Stimulated activated CD4-positive, alpha-beta T cell treated with anti-CD3 and anti-CD28 coated beads, Interleukin-2, amount 100 ng/mL, for 24 hours (primary cell): ENCODE data around the gene ARFGAP1.

Source experiments
- DNase-seq, 2 donors: peaks; one replicate each; pipeline ENCODE4 v3.0.0-alpha.2; 2020

The ARFGAP1 gene

DNA sequence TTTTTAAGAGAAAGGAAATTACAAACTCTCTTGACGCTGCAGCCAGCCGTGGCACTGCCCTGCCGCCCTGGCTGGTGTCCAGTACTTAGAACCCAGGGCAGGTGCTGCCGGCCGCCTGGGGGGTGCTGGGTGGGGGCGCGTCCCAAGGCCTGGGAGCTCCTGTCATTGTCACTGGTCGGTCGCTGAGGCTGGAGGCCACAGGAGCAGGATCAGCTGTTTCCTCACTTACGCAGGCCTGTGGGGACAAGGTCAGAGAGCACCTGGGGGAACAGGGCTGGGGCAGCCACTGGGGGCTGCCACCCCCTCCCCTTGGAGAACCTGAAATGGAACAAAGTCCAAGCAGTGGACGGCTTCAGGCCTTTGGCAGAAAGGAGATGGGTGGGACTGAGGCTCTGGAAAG is 31.3 kb upstream of the ARFGAP1 start:
- no peak for DNase-seq

DNA sequence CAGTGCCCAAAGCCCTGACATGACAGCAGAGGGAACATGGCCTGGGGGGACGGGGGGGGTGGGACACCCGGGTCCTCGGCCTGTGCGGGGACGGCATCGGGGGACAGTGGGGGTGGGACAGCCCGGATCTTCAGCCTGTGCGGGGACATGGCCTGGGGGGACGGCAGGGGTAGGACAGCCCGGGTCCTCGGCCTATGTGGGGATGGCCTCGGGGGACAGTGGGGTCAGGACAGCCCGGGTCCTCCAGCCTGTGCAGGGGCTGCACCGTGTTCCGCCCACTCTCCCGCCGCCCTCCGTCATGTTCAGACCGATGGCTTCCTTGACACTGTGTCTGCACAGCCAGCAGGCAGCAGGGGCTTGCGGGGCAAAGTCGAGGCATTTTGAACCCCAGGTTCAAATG is 29.9 kb upstream of the ARFGAP1 start:
- DNase-seq: no peak

DNA sequence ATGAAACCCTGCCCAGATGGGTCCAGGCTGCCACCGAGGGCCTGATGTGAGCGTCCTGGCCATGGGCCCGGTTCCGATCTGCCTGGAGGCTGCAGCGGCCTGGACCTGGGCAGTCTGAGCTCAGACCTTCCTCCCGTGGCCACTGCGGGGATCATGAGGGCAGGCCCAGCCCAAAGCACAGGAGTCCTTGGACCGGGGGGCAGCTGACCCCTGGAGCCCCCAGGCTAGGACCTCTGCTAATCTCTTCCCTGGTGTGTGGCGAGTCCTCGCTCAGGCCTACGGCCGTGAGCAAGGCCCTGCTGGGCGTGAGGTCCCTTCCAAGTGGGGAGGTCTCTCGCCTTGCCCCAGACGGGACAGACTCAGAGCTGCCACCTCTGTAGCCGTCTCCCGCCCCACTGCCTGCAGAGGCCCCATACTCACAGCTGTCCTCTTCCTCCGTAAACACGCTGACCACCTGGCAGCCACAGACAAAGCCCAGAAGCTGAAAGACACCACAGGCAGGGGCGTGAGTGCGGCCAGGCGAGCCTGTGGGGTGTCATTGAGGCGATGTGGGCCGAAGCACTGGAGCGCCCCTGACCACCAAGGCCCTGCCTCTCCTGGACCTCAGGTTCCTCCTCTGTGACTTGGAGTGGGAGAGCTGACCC is 28.9 kb upstream of the ARFGAP1 start:
- DNase-seq: no peak

DNA sequence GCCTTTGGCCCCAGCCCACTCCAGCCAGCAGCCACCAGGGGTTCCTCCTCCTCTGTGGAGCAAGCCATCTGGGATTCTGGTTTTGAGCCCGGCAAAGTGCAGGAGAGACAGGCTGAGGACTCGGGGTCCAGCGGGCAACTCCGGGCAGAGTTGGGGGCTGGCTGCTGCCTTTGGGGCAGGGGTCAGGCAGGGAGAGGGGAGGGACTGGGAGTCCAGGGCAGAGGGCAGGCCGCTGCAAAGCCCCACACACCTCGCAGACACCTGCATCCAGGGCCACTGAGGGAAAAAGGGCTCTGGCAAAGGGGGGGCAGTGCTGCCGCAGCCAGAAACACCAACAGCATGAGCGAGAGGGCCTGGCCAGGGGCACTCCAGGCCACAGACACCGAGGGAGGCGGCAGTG is 28.1 kb upstream of the ARFGAP1 start:
- DNase-seq: no peak

DNA sequence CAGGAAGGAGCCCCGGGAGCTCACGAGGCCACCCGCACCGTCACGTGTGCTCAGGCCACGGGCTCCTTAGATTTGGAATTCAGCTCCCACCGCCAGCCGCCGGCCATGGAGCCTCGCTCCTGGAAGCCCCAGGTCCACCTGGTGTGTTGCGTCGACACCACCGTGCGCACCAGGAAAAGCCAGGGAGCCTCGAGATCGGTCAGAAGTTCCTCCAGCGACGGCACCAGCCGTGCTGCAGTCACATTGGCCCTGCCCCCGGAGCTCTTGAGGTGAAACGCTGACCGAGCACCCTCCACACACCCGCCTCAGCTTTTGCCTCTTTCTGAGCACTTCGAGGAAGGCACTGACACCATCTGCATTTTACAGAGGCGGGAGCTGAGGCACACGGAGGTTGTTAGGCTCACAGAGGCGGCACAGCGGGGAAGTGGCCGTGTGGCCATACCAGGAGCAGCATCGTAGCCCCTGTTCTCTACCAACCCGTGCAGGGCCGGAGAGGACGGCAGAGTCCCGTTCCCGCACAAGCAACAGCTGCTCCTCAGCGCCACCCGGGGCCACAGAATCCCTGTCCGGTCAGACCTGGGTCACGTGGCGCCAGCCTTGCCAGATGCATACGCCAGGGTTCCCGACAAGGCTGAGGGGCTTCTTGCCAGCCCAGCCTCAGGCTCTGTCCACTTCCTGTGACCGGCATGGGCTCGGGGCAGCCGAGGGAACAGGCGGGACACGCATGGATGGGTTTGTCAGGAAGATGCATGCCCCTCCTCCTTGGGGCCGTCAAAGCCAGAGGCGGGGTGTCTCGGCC is 25.9 kb upstream of the ARFGAP1 start:
- no peak for DNase-seq

DNA sequence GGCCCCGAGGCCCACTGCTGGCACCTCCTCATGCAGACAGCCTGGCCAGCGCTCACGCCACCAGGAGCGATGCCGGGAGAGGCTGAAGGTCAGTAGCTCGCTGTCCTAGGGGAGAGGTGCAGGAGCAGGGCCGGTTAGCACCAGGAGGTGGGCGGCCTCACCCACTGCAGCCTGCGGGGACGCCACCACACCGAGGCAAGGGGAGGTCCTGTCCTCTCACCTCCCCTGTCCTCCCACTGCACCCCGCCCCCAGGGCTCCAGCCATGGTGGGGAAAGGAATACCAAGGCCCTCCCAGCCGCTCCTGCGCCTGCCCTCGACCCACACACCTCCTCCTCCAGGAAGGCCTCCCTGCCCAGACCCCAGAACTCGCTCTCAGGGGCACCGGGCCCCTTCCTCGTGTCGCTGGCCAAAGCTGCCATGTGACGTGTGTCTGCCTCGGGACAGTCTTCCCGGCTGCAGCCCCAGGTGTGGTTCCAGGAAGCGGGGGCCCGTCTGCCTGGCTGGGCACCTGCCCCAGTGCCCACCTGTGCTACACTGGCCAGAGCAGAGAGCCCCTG is 24.9 kb upstream of the ARFGAP1 start:
- no peak for DNase-seq

DNA sequence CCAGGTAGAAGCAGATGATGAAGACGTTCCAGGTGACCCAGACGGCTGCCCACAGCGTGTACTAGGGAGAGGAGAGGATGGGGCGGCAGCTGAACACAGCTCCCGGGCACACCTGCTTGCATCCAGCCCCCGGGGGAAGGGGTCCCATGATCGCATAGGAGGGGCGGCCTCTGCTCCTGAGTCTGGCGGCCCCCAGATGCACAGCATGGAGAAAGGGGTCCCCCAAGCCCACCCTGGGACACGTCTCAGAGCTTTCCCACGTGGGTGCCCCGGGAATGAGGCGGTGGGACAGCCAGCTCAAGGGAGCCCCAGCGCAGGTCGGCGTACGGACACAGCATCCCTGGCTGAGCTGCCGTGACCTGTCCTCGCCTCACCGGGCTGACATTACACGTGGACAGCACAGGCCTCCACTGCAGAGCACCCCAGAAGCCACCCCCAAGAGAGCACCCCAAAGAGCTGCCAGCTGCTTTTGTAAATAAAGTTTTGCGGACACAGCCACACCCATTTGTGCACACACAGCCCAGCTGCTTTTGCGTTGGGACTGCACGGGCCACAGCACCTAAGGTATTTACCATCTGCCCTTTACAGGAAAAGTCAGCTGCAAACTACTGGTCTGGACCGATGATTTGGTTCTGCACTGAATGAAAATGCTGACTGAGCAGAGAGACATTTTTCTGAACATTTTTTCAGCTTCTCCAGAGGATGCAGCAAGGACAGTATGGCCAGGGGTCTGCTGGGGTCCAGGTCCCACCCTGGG is 23.6 kb upstream of the ARFGAP1 start:
- no peak for DNase-seq

DNA sequence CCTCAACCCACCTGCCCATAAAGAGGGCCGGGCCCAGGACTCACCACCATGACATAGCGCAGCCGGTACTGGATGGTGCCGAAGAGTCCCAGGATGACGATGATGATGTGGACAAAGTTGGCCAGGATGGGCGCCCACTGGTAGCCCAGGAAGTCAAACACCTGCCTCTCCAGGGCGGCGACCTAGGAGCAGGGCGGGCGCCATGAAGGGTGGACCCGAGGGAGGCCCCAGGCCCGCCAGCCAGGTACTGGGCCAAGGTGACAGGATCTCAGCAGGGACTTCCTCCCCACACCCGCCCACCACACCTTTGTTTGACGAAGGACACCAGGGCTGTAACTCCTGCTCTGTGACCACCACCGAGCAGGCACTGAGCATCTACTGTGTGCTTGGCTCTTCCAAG is 22.7 kb upstream of the ARFGAP1 start:
- DNase-seq: no peak

DNA sequence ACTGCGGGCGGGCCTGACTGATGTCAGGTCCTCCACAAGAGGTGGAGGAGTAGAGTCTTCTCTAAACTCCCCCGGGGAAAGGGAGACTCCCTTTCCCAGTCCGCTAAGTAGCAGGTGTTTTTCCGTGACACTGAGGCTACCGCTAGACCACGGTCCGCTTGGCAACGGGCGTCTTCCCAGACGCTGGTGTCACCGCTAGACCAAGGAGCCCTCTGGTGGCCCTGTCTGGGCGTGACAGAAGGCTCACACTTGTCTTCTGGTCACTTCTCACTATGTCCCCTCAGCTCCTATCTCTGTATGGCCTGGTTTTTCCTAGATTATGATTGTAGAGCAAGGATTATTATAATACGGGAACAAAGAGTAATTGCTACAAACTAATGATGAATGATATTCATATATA is 21.3 kb upstream of the ARFGAP1 start:
- DNase-seq: peak in 1 of 2 donors; percentile 32

DNA sequence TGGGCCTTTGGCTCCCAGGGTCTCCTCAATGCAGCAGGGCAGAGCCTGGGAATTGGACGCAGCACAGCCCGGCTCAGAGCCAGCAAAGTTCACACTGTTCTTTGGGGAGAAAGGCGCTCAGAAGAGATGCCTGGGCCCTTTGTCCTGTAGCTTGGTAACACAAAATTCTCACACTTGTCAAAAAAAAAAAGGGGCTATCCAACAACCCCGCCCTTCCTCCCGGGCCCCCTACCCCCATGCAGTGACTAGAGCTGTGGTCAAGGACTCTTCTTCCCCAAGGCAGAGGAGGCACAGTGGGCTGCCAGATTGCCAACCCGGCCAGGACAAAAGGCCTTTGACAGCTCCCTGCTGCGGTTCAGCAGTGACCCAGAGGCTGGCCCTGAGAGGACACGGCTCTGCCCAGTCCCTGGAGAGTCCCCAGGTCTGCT is 20.3 kb upstream of the ARFGAP1 start:
- DNase-seq: no peak

DNA sequence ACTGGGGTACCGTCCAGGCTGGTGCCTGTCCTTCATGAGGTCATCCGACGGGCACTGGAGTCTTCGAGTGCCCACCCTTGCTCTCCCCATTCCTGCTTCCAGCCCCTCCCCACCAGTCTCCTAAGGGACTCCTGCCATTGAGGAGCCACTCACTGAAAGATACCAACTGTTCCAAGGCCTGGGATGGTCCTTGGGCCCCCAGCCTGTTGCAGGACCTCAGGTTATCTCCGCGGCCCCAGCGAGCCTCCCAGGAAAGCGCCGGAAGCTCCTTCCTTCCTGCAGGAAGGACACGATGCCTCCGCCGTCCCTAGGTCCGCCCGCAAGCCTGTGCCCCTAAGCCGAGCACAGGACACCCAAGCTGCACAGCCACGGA is 19.6 kb upstream of the ARFGAP1 start:
- no peak for DNase-seq

DNA sequence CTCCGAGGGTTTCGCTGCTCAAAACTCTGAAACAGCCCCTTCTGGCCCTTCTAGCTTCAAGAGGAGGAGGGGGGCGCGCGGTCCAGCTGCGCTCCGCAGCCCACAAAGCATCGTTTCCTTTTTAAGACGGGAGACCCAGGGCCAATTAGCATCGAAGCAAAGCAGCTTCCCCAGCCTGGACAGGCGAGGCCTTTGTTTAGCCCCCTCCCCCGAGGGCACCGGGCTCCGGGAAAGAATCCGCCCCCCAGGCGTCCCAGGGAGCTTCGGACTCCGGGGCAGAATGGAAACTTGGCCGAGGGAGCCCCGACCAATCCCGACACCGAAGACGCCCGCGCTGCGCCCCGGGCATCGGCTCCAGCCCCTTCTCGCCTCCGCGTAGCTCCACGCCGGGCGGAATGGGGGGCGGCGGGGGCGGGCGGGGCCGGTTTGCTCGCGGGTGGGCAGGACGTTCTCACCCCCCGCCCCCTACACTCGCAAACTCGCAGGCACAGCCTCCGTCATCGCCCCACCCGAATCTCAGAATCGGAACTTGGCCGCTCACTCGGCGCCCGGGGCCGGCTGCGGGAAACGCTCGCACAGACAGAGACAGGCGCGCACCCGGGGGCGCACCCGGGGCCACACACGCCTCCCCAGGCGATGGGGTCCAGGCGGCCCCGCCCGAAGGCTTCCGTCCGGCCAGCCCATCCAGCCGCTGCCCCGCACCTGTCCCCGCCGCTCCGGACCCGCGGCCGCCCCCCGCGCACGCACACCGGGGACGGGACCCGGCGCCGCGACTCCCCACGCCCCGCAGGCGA is 19.0 kb upstream of the ARFGAP1 start:
- DNase-seq: peak in 1 of 2 donors; percentile 25

DNA sequence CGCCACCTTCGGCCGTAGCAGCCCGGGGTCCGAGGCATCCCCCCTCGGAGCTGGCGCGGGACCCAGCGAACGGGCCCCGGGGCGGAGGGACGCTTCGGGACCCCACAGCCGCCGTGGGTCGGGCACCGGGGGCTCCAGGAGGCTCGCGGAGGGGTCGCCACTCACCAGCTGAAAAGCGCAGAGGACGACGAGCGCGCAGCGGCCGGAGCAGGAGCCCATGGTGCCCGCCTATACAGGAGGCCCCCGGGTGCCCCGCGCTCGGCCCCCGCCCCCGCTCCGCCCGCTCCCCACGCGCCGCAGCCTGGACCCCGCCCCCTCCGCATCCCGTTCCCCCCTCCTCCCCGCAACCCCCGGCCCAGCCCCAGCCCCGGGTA is 18.4 kb upstream of the ARFGAP1 start, which contains the start of gene NKAIN4:
NKAIN4 (minus strand) TSS at position 232 of the 374 bp plus-strand sequence; CDS start at position 219, 13 bp downstream.
- no peak for DNase-seq

DNA sequence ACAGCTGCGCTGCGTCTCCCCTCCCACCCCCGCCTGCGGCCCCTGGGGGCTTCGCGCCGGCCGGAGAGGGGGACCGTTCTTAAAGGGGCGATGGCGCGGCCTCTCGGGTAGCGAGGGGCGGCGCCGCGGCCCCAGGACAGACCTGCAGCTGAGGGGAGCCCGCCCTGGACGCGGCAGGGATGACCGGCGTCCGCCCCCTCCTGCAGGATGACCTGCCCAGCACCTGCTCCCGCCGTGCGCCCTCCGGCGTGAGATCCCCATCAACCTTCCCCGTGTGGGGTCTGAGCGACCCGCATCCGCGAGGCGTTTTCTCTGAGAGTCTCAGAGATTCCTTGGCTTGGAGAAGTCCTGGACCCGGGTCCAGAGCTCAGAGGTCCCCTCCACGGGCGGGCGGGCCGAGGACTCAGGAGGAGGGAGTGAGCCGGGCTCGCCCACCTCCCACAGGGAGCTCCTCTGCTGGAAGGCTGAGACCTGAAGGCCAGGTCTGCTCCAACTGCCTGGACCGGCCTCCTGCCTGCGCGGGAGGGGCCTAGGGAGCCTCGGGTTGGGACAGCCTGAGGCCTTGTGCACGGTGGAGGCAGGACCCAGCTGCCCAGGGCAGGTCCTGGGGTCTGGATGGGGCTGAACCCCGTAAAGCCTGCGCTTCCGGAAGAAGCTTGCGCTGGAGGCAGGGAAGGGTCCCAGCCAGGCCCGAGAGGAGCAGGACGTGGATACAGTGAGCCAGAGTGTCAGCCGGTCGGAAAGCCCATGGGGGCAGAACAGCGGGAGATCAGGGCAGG is 17.8 kb upstream of the ARFGAP1 start:
- no peak for DNase-seq

DNA sequence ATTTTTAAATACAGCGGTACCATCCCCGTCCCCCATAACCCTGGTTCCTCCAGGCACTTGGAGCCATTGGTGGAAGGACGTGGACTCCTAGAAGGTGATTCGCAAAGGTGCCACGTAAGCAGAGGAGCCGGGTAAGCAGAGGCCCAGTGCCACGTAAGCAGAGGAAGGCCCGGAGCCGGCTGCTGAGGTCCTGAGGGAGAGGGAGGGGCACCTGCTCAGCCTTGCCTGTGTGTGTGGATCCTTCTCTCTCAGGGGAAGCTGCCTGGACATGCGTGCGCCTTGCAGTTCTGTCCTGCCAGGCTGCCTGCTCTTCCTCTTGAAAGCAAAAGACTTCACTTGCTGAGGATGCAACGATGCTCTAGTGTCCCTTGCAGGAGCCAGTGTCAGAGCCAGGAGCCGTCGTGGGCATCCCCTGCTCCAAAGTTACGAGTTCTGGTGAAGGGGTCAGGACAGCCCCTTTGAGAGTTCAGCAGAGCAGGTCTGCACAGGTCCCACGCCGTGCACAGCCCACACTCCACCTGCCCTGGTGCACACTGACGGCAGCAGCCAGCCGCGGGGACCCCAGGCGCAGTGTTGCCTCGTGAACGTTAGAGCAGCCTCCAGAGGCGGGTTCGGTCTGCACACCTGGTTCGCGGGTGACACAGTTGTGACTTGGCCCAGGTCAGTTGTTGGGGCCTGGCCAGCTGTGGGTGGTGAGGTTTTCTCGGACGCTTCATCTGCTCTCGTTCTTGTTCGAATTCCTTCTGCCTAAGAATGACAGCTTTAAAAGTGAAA is 16.5 kb upstream of the ARFGAP1 start:
- DNase-seq: no peak

DNA sequence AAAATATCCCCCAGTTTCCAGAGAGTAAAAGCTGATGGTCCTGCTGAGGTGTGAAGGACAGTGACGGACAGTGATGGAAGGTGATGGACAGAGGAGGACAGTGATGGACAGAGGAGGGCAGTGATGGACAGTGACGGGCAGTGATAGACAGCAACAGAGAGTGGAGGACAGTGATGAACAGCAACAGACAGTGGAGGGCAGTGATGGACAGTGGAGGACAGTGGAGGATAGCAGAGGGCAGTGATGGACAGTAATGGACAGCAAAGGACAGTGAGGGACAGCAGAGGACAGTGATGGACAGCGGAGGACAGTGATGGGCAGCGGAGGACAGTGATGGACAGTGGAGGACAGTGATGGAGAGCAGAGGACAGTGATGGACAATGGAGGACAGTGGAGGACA is 15.7 kb upstream of the ARFGAP1 start:
- DNase-seq: no peak

DNA sequence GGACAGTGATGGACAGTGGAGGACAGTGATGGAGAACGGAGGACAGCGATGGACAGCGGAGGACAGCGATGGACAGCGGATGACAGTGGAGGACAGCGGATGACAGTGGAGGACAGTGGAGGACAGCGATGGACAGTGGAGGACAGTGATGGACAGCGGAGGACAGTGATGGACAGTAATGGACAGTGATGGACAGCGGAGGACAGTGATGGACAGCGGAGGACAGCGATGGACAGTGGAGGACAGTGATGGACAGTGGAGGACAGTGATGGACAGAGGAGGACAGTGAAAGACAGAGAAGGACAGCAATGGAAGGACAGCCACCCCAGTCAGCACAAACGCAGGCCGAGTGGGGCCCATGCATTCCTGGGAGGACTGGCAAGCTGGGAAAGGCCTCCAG is 15.0 kb upstream of the ARFGAP1 start:
- DNase-seq: no peak

DNA sequence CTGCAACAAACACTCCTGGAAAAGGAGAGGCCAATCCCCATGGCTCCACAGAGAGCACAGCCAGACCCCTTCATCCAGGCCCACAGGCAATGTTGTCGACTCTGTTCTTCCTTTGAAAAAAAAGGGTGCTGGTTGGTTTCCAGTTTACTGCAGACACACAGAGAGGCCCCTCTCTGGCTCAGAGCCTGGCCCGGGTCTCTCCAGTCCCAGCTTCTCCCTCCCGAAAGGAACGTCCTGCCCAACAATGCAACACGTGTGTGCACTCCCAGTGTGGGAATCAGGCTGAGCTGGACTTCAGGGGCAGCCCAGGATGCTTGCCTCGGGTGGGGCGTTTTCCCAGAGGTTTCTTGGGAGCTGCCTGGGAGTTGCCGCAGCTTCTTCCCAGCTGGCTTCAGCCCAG is 13.8 kb upstream of the ARFGAP1 start:
- DNase-seq: no peak

DNA sequence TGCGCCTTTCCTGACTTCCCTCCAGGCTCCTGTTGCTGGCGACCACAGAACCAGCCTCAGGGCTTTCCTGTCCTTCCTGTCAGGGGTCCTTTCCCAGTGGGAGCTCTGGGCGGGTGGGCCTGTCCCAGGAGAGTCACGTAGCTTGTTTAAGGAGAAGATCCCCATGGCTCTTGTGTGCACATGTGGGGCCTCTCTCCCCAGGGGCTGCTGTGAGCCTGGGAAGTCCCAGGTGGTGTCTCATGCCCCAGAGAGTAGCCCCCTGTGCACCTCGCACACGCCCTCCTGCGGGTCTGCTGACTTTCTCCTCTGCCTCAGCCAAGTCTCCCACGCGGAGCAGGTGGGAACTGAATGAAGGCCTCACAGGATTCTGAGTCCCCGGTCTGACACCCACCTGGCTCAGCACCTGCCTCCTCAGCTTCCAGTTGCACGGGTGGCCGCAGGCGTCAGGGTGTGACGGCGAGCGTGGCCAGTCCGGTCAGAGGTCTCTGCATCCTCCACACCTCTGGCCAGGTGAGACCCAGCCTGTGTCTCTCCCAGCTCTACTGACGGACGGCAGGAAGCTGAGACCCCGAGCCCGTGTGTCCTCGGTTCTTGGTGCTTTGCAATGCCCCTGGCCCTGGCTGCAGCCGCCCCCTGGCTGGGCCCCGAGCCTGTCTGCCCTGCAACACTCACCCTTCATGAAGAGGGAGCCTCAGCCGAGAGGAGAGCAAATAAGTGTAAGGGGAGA is 12.7 kb upstream of the ARFGAP1 start:
- DNase-seq: no peak

DNA sequence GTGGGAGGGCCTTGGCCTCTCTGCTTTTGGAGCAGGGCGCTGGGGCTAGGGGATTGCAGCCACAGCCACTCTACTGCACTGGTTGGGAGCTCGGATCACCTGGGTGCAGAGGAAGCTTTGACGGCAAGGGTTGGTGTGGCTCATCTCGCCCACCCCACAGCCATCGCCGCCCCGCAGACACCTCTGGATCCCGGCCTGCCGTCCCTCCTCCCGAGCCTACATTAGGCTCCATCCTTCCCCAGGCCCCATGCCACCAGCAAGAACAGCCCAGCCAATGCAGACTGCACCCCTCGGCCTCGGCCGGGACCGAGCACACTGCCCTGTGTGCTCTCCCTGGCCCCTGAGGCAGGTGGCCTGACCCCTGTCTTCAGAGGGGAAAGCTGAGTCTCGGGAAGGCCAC is 12.1 kb upstream of the ARFGAP1 start:
- no peak for DNase-seq
